Urinary bladder (tissue), 4 donors: ENCODE measurements around the gene CAPRIN2. TPM values are rescaled to one million over a fixed set of nuclear protein-coding genes. Genes with fewer than 3 reads are reported as not detected.

Source experiments
- DNase-seq: peaks from one replicate; pipeline ENCODE4 v3.0.0-alpha.2; 2015; ENCODE audit errors: extremely low spot score
- H3K27ac ChIP-seq: one replicate; pipeline ENCODE4 v1.5.1; 2013; ENCODE audit warnings: low read depth, mild to moderate bottlenecking, moderate library complexity
- H3K36me3 ChIP-seq: one replicate; pipeline ENCODE4 v1.6.1; 2013; ENCODE audit warnings: mild to moderate bottlenecking, moderate library complexity; ENCODE audit not compliant: insufficient read depth
- H3K4me1 ChIP-seq: one replicate; pipeline ENCODE4 v1.6.1; 2013; ENCODE audit warnings: mild to moderate bottlenecking, moderate library complexity; ENCODE audit not compliant: insufficient read depth
- H3K4me3 ChIP-seq: one replicate; pipeline ENCODE4 v1.5.1; 2013; ENCODE audit warnings: low read depth, low read length
- WGBS: extraction: QIAGEN DNeasy Blood & Tissue Kit; methylation state at CpG from one replicate; pipeline ENCODE4 v1.1.7; 2013; 5-methylcytosine and 5-hydroxymethylcytosine counted together
- polyA plus RNA-seq: library from polyadenylated mRNA; stranded (reverse); fragments of 200-250 nt; gene quantifications from one replicate; pipeline ENCODE4 v1.2.3, GENCODE V29; 2013
- total RNA-seq: library from RNA; depleted of rRNA; stranded (reverse); fragments of >200 nt; gene quantifications from one replicate; pipeline ENCODE4 v1.2.3, GENCODE V29; 2014
- donor health status: healthy with polysubstance abuse.
- donor health status: healthy.

CAPRIN2 gene
- total and polyA plus RNA-seq, 2 donors = 20.1 to 42.3 TPM

- Histone ChIP-seq H3K27ac (no peak overlapping the region), H3K4me3 (no peak overlapping the region), H3K4me1 (no peaks in the 10 kb centered on the region), H3K36me3 (no peaks in the 10 kb centered on the region)
- no peak for DNase-seq
- WGBS = 77% methylated on average over 2 of the region's 2 CpGs
These were observed 48.3 kb downstream of the CAPRIN2 start for GRCh38 chr12:30706476-30706875.

- Histone ChIP-seq H3K27ac (no peak overlapping the region), H3K4me3 (no peak overlapping the region), H3K36me3 (no peaks in the 10 kb centered on the region), H3K4me1 (no peaks in the 10 kb centered on the region)
- no peak for DNase-seq
These were observed 53.7 kb downstream of the CAPRIN2 start for GRCh38 chr12:30701056-30701455.

GRCh38 chr12:30700216-30700900, 54.4 kb downstream of the CAPRIN2 start:
- 61% methylated on average over 6 of the region's 6 CpGs for WGBS
- H3K4me1 ChIP-seq = no peaks in the 10 kb centered on the region
- no peak overlapping the region for H3K4me3 ChIP-seq
- no peak overlapping the region for H3K27ac ChIP-seq
- DNase-seq = no peak
- no peaks in the 10 kb centered on the region for H3K36me3 ChIP-seq

- H3K27ac ChIP-seq = no peak overlapping the region
- DNase-seq = no peak
- no peaks in the 10 kb centered on the region for H3K36me3 ChIP-seq
- no peak overlapping the region for H3K4me3 ChIP-seq
- WGBS = 94% methylated on average over 12 of the region's 12 CpGs
- H3K4me1 ChIP-seq = no peaks in the 10 kb centered on the region
These were observed 56.4 kb downstream of the CAPRIN2 start for GRCh38 chr12:30698346-30698745.

GRCh38 chr12:30696943-30697342, 57.8 kb downstream of the CAPRIN2 start:
- Histone ChIP-seq H3K4me3 (no peak overlapping the region), H3K4me1 (no peaks in the 10 kb centered on the region), H3K27ac (no peak overlapping the region), H3K36me3 (no peaks in the 10 kb centered on the region)
- 87% methylated on average over 7 of the region's 7 CpGs for WGBS
- no peak for DNase-seq

- no peaks in the 10 kb centered on the region for H3K4me1 ChIP-seq
- H3K27ac ChIP-seq = no peak overlapping the region
- WGBS = 85% methylated on average over 14 of the region's 14 CpGs
- no peak overlapping the region for H3K4me3 ChIP-seq
- H3K36me3 ChIP-seq = no peaks in the 10 kb centered on the region
- no peak for DNase-seq
These were observed 58.3 kb downstream of the CAPRIN2 start for GRCh38 chr12:30696486-30696885.

GRCh38 chr12:30696103-30696408, 58.7 kb downstream of the CAPRIN2 start:
- no peak for DNase-seq
- Histone ChIP-seq H3K4me3 (peak overlapping the region; percentile 95), H3K36me3 (no peaks in the 10 kb centered on the region), H3K27ac (peak overlapping the region; percentile 66), H3K4me1 (no peaks in the 10 kb centered on the region)
- WGBS = 13% methylated on average over 6 of the region's 6 CpGs

GRCh38 chr12:30695199-30696102, 59.3 kb downstream of the CAPRIN2 start, which contains the start of gene IPO8:
Gene IPO8, minus strand, starts transcription at chr12:30695869. Its CDS starts 222 bp downstream, at chr12:30695647.
- Histone ChIP-seq H3K27ac (peak within 1 kb of the TSS; percentile 83), H3K36me3 (no peaks in the 10 kb centered on the region), H3K4me1 (no peaks in the 10 kb centered on the region), H3K4me3 (peak within 1 kb of the TSS; percentile 95)
- peak; percentile 88 for DNase-seq
- WGBS = under 1% methylated on average over 71 of the region's 71 CpGs

GRCh38 chr12:30694412-30695198, 60.1 kb downstream of the CAPRIN2 start:
- H3K27ac ChIP-seq = peak overlapping the region; percentile 83
- H3K36me3 ChIP-seq = no peaks in the 10 kb centered on the region
- peak overlapping the region; percentile 95 for H3K4me3 ChIP-seq
- WGBS = 6% methylated on average over 16 of the region's 16 CpGs
- H3K4me1 ChIP-seq = no peaks in the 10 kb centered on the region
- no peak for DNase-seq

- 49% methylated on average over 5 of the region's 5 CpGs for WGBS
- no peaks in the 10 kb centered on the region for H3K36me3 ChIP-seq
- no peak overlapping the region for H3K27ac ChIP-seq
- H3K4me3 ChIP-seq = no peak overlapping the region
- no peak for DNase-seq
- no peaks in the 10 kb centered on the region for H3K4me1 ChIP-seq
These were observed 62.3 kb downstream of the CAPRIN2 start for GRCh38 chr12:30692470-30692869.

- Histone ChIP-seq H3K4me1 (no peaks in the 10 kb centered on the region), H3K4me3 (no peak overlapping the region), H3K27ac (no peak overlapping the region), H3K36me3 (no peaks in the 10 kb centered on the region)
- 56% methylated on average over 4 of the region's 4 CpGs for WGBS
- no peak for DNase-seq
These were observed 63.5 kb downstream of the CAPRIN2 start for GRCh38 chr12:30691122-30691879.

DNA sequence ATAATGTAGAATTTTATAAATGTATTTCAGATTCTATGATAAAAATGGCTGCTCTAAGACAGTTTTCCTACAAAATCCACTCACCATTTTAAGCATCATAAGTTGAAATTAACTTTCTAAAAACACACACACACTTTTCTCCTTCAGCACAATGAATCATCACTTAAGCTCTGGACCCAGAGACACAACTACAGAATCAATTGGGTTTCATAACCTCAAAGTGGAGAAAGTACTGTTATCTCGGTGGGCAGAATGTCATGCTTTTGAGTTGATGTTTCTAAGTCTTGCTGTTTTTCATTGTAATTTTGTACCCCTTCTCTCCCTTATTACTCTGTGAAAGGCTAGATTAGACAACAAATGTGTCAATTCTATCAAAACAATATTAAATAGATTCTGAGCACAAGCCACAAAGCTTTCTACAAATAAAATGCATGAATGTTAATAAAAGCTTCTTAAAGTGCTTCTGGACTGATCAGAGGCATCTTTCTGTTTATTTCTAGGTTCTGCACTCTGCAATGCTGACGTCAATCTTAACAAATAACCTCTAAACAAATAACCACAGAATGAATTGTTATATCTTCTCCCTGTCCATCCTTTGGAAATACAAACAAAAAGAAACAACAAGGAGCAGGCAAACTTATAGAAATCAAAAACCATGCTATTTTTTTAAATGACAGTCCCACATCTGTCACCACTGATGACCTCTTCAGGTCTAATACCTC, 67.3 kb downstream of the CAPRIN2 start:
- H3K4me1 ChIP-seq = no peaks in the 10 kb centered on the region
- peak overlapping the region; percentile 38 for H3K27ac ChIP-seq
- no peak overlapping the region for H3K4me3 ChIP-seq
- DNase-seq = no peak
- H3K36me3 ChIP-seq = no peaks in the 10 kb centered on the region
- WGBS = 87% methylated on average over 2 of the region's 2 CpGs
